Muscle of leg (tissue), 11 donors: Measurements from ENCODE around the gene MOV10L1. TPM values are rescaled to one million over a fixed set of nuclear protein-coding genes. Genes with fewer than 3 reads are reported as not detected.

Experiments used
- DNase-seq: peaks from one replicate; pipeline ENCODE4 v3.0.0; 2013
- H3K27ac ChIP-seq: one replicate; pipeline ENCODE4 v1.5.1; 2013; ENCODE audit warnings: mild to moderate bottlenecking, low read length, control low read depth
- H3K27me3 ChIP-seq: one replicate; pipeline ENCODE4 v1.6.1; 2013; ENCODE audit warnings: low read length; ENCODE audit not compliant: control insufficient read depth, insufficient read depth
- H3K36me3 ChIP-seq: one replicate; pipeline ENCODE4 v1.6.1; 2013; ENCODE audit warnings: low read length; ENCODE audit not compliant: control insufficient read depth, insufficient read depth
- H3K4me1 ChIP-seq: one replicate; pipeline ENCODE4 v1.6.1; 2013; ENCODE audit warnings: low read length; ENCODE audit not compliant: control insufficient read depth, insufficient read depth
- H3K4me3 ChIP-seq: one replicate; pipeline ENCODE4 v1.5.1; 2013; ENCODE audit warnings: low read length, control low read depth
- H3K9me3 ChIP-seq: replicated peaks from 2 replicates; pipeline ENCODE4 v1.6.1; 2013; ENCODE audit warnings: low read depth, low read length; ENCODE audit not compliant: control insufficient read depth
- WGBS: methylation state at CpG from one replicate; pipeline ENCODE4 v1.1.5; 2013; ENCODE audit warnings: missing lambda C conversion rate; ENCODE audit not compliant: insufficient coverage; 5-methylcytosine and 5-hydroxymethylcytosine counted together
- polyA plus RNA-seq, 8 donors: library from polyadenylated mRNA; unstranded; fragments of 120-200 nt; gene quantifications; one replicate each; pipeline versions ENCODE4 v1.2.1 to v1.2.3, GENCODE V29; 2013; ENCODE audit warnings: inconsistent platforms in 1 of 8, low replicate concordance in 1 of 8; ENCODE audit not compliant: insufficient read length in 8 of 8, insufficient read depth in 1 of 8
- total RNA-seq: library from RNA; stranded (reverse); fragments of 120-200 nt; gene quantifications from one replicate; pipeline ENCODE4 v1.2.4, GENCODE V29; 2013

The MOV10L1 gene
- total and polyA plus RNA-seq, 9 donors: 0.08 to 0.50 (median 0.23) TPM

DNA sequence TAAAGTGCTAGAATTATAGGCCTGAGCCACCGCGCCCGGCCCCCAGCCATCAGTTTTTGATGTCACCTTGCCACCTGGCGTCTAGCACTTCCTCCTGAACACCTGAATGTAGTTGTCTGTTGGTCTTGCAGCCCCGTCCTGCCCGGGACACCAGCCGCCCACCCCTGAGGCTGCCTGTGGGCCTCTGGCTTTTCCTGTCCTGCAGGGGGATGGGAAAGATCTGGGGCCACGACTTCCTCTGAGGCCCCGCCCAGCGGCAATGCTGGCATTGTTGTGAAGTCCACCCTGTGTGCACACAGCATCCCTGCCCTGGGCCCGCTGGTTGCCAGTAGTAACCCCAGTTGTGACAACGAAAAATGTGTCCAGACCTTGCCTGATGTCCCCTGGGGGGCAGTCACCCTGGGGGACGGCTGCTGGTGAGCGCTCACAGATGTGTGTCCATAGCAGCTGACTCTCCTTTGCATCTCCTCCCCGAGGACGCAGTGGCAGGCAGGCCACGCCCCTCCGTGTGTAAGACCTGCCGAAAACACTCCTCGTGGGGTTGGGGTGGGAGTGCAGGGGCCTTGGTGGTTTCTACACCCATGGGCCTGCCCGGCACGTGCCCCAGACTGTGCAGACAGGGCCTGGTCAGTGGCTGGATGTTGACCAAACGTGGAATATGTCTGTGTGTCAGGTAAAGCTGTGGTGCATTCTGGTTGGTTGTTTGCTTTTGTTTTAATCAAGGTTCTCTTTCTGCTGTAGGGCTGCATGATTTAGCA, 117.8 kb downstream of the MOV10L1 start:
- Histone ChIP-seq H3K27ac (peak overlapping the region; percentile 13), H3K27me3 (no peaks in the 10 kb centered on the region), H3K36me3 (peaks cover 81% of the 10 kb centered on the region), H3K9me3 (no peaks in the 10 kb centered on the region), H3K4me3 (no peak overlapping the region), H3K4me1 (peaks cover 25% of the 10 kb centered on the region)
- DNase-seq: no peak
- 66% methylated on average over 14 of the region's 23 CpGs for WGBS

DNA sequence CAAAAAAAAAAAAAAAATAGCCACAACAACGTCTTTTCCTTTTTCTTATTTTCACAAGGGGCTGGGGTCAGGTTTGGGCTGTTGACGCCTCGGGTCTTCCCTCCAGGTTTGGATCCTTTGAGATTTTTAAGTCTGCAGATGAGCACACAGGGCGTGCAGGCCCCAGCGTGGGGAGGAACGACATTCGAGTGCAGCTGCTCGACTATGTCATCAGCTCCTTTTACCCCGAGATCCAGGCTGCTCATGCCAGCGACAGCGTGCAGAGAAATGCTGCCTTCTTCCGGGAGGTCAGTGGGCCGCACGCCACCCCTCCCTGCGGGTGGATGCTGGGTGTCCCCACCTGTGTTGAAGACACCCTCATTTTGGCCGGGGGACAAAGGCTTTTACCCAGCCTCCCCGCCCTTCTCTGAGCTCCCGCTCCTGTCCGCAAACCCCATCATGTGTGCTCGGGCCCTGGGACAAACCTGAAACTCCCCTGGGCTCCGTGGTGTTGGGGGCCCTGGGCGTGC, 118.7 kb downstream of the MOV10L1 start:
- Histone ChIP-seq H3K4me1 (peaks cover 25% of the 10 kb centered on the region), H3K36me3 (peaks cover 84% of the 10 kb centered on the region), H3K9me3 (no peaks in the 10 kb centered on the region), H3K27me3 (no peaks in the 10 kb centered on the region), H3K4me3 (no peak overlapping the region), H3K27ac (peak overlapping the region; percentile 3)
- no peak for DNase-seq
- 65% methylated on average over 16 of the region's 22 CpGs for WGBS

DNA sequence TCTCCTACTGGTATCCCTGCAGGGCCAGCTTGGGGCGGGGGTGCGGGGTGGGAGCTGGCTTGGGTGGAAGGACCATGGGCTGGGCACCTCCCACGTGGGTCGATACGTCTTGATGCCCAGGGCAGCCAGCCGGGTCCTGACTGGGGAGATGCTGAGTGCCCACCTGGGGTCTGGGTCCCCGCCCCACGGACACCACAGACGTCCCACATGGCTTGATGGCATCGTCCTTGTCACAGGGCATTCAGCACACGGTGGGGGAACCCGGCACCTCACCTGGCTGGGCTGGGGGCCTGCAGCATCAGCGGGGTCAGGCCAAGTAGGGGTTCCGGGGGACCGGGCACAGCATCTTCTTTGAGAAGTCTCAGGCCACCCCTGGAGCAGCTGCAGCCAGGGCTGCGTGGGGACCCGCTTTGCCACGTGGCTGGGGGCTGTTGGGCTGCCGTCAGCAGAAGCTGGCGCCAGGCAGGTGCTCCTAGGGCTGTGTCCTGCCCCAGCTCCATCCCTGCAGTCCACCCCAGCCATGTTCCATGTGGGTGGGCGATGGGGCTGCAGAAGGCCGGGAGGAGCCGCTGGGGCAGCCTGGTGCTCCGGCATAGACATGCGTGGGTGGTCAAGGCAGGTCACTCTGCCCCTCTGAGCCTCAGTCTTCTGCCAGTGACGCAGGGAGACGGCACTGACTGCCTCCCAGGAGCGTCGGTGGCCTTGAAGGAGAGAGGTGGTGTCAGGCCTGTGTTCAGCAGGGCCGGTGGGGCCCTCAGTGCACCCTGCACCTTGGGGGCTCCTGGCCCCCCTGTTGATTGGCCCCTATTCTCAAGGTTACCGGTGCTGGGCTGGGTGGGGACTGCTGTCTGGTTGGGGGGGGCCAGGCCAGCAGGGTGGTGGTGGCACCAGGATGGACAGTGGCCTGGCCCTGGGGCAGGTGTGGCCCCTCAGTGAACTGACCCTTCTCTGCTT, 119.4 kb downstream of the MOV10L1 start:
- no peaks in the 10 kb centered on the region for H3K27me3 ChIP-seq
- H3K36me3 ChIP-seq: peaks cover 80% of the 10 kb centered on the region
- no peak for DNase-seq
- H3K9me3 ChIP-seq: no peaks in the 10 kb centered on the region
- H3K27ac ChIP-seq: peak overlapping the region; percentile 3
- H3K4me3 ChIP-seq: no peak overlapping the region
- peaks cover 25% of the 10 kb centered on the region for H3K4me1 ChIP-seq
- WGBS: 81% methylated on average over 26 of the region's 31 CpGs

DNA sequence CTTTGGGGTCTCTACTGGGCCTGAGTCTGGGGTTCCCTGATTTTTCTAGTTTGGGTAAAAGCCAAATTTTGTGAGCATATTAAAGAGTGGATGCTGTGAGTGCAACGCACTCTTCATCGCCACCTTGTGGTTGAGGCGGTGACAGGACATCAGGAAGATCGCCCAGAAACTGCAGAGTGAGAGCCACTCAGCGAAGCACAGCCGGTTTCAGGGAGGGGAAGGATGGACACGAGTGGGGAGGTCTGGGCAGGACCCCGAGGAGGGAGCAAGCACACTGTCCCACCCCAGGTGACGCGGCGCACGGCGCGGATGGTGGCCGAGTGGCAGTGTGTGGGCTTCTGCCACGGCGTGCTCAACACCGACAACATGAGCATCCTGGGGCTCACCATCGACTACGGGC, 120.1 kb downstream of the MOV10L1 start:
- no peaks in the 10 kb centered on the region for H3K9me3 ChIP-seq
- peaks cover 81% of the 10 kb centered on the region for H3K36me3 ChIP-seq
- no peak overlapping the region for H3K27ac ChIP-seq
- 60% methylated on average over 20 of the region's 20 CpGs for WGBS
- no peaks in the 10 kb centered on the region for H3K27me3 ChIP-seq
- peak; percentile 80 for DNase-seq
- H3K4me1 ChIP-seq: peaks cover 25% of the 10 kb centered on the region
- H3K4me3 ChIP-seq: no peak overlapping the region

DNA sequence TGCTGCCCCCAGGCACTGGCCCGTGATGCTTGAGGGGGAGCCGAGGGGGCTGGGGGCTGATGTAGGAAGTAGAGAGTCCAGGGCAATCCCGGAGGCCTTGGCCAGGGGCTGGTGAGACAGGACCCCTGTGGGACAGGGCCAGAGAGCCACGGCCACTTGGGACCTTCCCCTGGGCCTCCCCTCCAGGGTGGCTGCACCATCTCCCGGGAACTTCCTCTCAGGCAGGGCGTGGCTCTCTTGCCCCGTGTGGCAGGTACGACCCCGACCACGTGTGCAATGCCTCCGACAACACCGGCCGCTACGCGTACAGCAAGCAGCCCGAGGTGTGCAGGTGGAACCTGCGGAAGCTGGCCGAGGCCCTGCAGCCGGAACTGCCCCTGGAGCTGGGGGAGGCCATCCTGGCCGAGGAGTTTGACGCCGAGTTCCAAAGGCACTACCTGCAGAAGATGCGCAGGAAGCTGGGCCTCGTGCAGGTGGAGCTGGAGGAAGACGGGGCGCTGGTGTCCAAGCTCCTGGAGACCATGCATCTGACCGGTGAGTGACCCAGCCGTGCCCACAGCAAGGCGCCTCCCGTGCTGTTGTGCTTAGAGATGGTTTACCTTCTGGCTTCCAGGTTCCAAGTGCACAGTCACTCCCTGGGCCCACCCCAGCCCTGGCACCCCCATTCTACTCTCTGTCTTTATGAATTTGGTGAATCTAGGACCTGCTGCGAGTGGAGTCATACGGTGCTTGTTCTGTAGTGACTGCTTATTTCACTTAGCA, 120.8 kb downstream of the MOV10L1 start:
- H3K36me3 ChIP-seq: peaks cover 85% of the 10 kb centered on the region
- no peaks in the 10 kb centered on the region for H3K9me3 ChIP-seq
- H3K4me1 ChIP-seq: peaks cover 25% of the 10 kb centered on the region
- no peak for DNase-seq
- H3K27ac ChIP-seq: no peak overlapping the region
- no peaks in the 10 kb centered on the region for H3K27me3 ChIP-seq
- WGBS: 92% methylated on average over 28 of the region's 32 CpGs
- no peak overlapping the region for H3K4me3 ChIP-seq

DNA sequence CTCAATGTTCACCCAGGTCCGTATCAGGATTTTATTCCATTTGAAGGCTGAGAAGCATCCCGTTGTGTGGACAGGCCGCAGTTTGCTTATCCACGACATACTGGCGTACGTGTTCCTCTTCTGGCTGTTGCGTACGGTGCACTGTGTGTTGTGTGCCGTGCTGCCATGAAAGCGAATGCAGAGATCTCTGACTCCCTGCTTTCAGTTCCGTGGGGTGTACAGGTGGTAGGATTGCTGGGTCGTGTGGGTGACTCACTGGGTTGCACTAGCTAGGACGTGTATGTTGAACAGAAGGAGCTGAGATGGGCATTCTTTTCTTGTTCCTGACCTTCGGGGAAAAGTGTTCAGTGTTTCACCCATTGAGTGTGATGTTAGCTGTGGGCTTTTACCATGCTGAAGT, 121.3 kb downstream of the MOV10L1 start:
- no peaks in the 10 kb centered on the region for H3K27me3 ChIP-seq
- H3K9me3 ChIP-seq: no peaks in the 10 kb centered on the region
- peaks cover 30% of the 10 kb centered on the region for H3K4me1 ChIP-seq
- peaks cover 85% of the 10 kb centered on the region for H3K36me3 ChIP-seq
- no peak for DNase-seq
- 96% methylated on average over 12 of the region's 14 CpGs for WGBS
- no peak overlapping the region for H3K4me3 ChIP-seq
- H3K27ac ChIP-seq: no peak overlapping the region

Other genes with a start within 250 kb of the MOV10L1 start
- gene ZBED4, start 236.2 kb upstream of the MOV10L1 start, total RNA-seq: 7.3 TPM
- 10 to 100 TPM; 10.8 to 15.9 (median 13.2) TPM for gene ZBED4, start 236.2 kb upstream of the MOV10L1 start, polyA plus RNA-seq
- 6.6 TPM for gene ALG12, start 171.6 kb upstream of the MOV10L1 start, total RNA-seq
- gene ALG12, start 171.6 kb upstream of the MOV10L1 start, polyA plus RNA-seq: 10 to 100 TPM; 13.3 to 19.1 (median 15.9) TPM
- gene CRELD2, start 171.4 kb upstream of the MOV10L1 start, total RNA-seq: 18.8 TPM
- gene CRELD2, start 171.4 kb upstream of the MOV10L1 start, polyA plus RNA-seq: 10 to 100 TPM; 17.0 to 27.0 (median 22.8) TPM
- gene PIM3, start 129.2 kb upstream of the MOV10L1 start, total RNA-seq: 14.7 TPM
- 10 to 100 TPM; 13.6 to 21.6 (median 16.3) TPM for gene PIM3, start 129.2 kb upstream of the MOV10L1 start, polyA plus RNA-seq
- gene IL17REL, start 77.2 kb upstream of the MOV10L1 start, total RNA-seq: not detected
- under 1 TPM in 1 of 8 donors, not detected in 7; 0.05 TPM for gene IL17REL, start 77.2 kb upstream of the MOV10L1 start, polyA plus RNA-seq
- not detected for gene TTLL8, start 31.7 kb upstream of the MOV10L1 start, total RNA-seq
- gene TTLL8, start 31.7 kb upstream of the MOV10L1 start, polyA plus RNA-seq: not detected
- gene MLC1, start 4.6 kb upstream of the MOV10L1 start, total RNA-seq: 0.31 TPM
- 1 to 10 TPM in 1 of 8 donors, under 1 TPM in 7; 0.45 to 1.2 (median 0.85) TPM for gene MLC1, start 4.6 kb upstream of the MOV10L1 start, polyA plus RNA-seq
- gene PANX2, start 80.7 kb downstream of the MOV10L1 start, total RNA-seq: 0.13 TPM
- under 1 TPM; 0.04 to 0.19 (median 0.15) TPM for gene PANX2, start 80.7 kb downstream of the MOV10L1 start, polyA plus RNA-seq
- gene TRABD, start 95.9 kb downstream of the MOV10L1 start, total RNA-seq: 10.5 TPM
- gene TRABD, start 95.9 kb downstream of the MOV10L1 start, polyA plus RNA-seq: 10 to 100 TPM; 16.7 to 28.5 (median 19.8) TPM
- gene SELENOO, start 111.0 kb downstream of the MOV10L1 start, total RNA-seq: 11.8 TPM
- 10 to 100 TPM; 10.8 to 21.1 (median 14.5) TPM for gene SELENOO, start 111.0 kb downstream of the MOV10L1 start, polyA plus RNA-seq
- gene TUBGCP6, start 155.0 kb downstream of the MOV10L1 start, total RNA-seq: 26.2 TPM
- 10 to 100 TPM; 21.4 to 35.3 (median 26.4) TPM for gene TUBGCP6, start 155.0 kb downstream of the MOV10L1 start, polyA plus RNA-seq
- 11.5 TPM for gene HDAC10, start 161.3 kb downstream of the MOV10L1 start, total RNA-seq
- 10 to 100 TPM; 10.8 to 23.7 (median 16.9) TPM for gene HDAC10, start 161.3 kb downstream of the MOV10L1 start, polyA plus RNA-seq
- gene MAPK12, start 171.7 kb downstream of the MOV10L1 start, total RNA-seq: 25.6 TPM
- gene MAPK12, start 171.7 kb downstream of the MOV10L1 start, polyA plus RNA-seq: 10 to 100 TPM in 7 of 8 donors, 1 to 10 TPM in 1; 9.4 to 37.8 (median 19.1) TPM
- gene MAPK11, start 180.4 kb downstream of the MOV10L1 start, total RNA-seq: 4.5 TPM
- 1 to 10 TPM; 6.1 to 8.7 (median 6.8) TPM for gene MAPK11, start 180.4 kb downstream of the MOV10L1 start, polyA plus RNA-seq
- 36.9 TPM for gene PLXNB2, start 217.6 kb downstream of the MOV10L1 start, total RNA-seq
- 100 to 1,000 TPM in 2 of 8 donors, 10 to 100 TPM in 6; 72.1 to 110 (median 94.2) TPM for gene PLXNB2, start 217.6 kb downstream of the MOV10L1 start, polyA plus RNA-seq
- gene DENND6B, start 237.0 kb downstream of the MOV10L1 start, total RNA-seq: 2.0 TPM
- gene DENND6B, start 237.0 kb downstream of the MOV10L1 start, polyA plus RNA-seq: 1 to 10 TPM; 3.9 to 7.1 (median 4.8) TPM